MCF 10A (cell line): ENCODE data around the gene ORAI3. TPM values are rescaled to one million over a fixed set of nuclear protein-coding genes. Genes with fewer than 3 reads are reported as not detected.

Source experiments
- BruUV-seq: library from RNA; stranded (reverse); fragments of 400-500 nt; replicated peaks from 2 replicates; lab custom pipeline; 2021; lab: Mats Ljungman, UMichigan
- CTCF ChIA-PET: fragments of 300-600 bp; sonication (Branson Sonifier 250); formaldehyde crosslinking; extraction: SDS; loops from one replicate; lab custom pipeline; 2021; ENCODE audit warnings: antibody characterized with exemption, inconsistent platforms; lab: Yijun Ruan, JAX
- POLR2A ChIA-PET: fragments of 300-600, 350-650 bp; sonication (Branson Sonifier 250); formaldehyde crosslinking; extraction: SDS; loops from one replicate; lab custom pipeline; 2020; ENCODE audit warnings: antibody characterized with exemption, inconsistent platforms; lab: Yijun Ruan, JAX
- DNase-seq: peaks from one replicate; pipeline ENCODE4 v3.0.0-alpha.2; 2018; ENCODE audit not compliant: unreplicated experiment
- H3K27ac Mint-ChIP-seq: one replicate; pipeline ENCODE4 v1.8.0; 2022; ENCODE audit warnings: mild to moderate bottlenecking, low read depth, mixed read lengths; ENCODE audit not compliant: unreplicated experiment
- H3K27me3 Mint-ChIP-seq: one replicate; pipeline ENCODE4 v1.8.0; 2022; ENCODE audit warnings: mixed read lengths; ENCODE audit not compliant: insufficient read depth, unreplicated experiment
- H3K36me3 Mint-ChIP-seq: one replicate; pipeline ENCODE4 v1.8.0; 2022; ENCODE audit warnings: mild to moderate bottlenecking, moderate library complexity, mixed read lengths; ENCODE audit not compliant: insufficient read depth, unreplicated experiment
- H3K4me1 Mint-ChIP-seq: one replicate; pipeline ENCODE4 v1.8.0; 2022; ENCODE audit warnings: mixed read lengths; ENCODE audit not compliant: insufficient read depth, unreplicated experiment
- H3K4me3 Mint-ChIP-seq: one replicate; pipeline ENCODE4 v1.8.0; 2022; ENCODE audit warnings: mild to moderate bottlenecking, moderate library complexity, mixed read lengths; ENCODE audit not compliant: unreplicated experiment
- H3K9me3 Mint-ChIP-seq: one replicate; pipeline ENCODE4 v1.8.0; 2022; ENCODE audit warnings: mixed read lengths; ENCODE audit not compliant: unreplicated experiment
- intact Hi-C: fragments of 100-400 bp; cut with micrococcal nuclease; formaldehyde crosslinking; loops from 2 replicates; pipeline ENCODE4 v1.14.1; 2022
- total RNA-seq: library from RNA; stranded (reverse); gene quantifications from 2 replicates; pipeline ENCODE4 v1.2.3, GENCODE V29; 2022
- TF ChIP-seq, protein P1 (sequence below): fragments of 200-600 bp; IDR thresholded peaks from one replicate; pipeline ENCODE4 v1.8.0; 2022; ENCODE audit warnings: antibody characterized with exemption, mild to moderate bottlenecking; ENCODE audit not compliant: unreplicated experiment

Gene ORAI3
- total RNA-seq, 1 experiment from 2014 or later, result 16.2 TPM

GRCh38 chr16:30986129-30986991 lies 37.5 kb downstream of the ORAI3 start:
- intact Hi-C loops, result loop anchor here (5.0 kb wide), 1 partner anchor 131 kb away; the partner anchor contains the start of gene KAT8
- no TSS peak for BruUV-seq
- Mint-ChIP-seq H3K36me3 (peaks cover 23% of the 10 kb centered on the region), H3K27me3 (no peaks in the 10 kb centered on the region), H3K27ac (no peak overlapping the region), H3K9me3 (no peaks in the 10 kb centered on the region), H3K4me3 (no peak overlapping the region), H3K4me1 (peaks cover 5% of the 10 kb centered on the region)
- POLR2A ChIA-PET, result interaction anchor here (0.7 to 3.4 kb wide), 6 partner anchors 65 to 156 kb away, joined by 3 to 30 read pairs (median 4); partner anchors contain the start of genes KAT8, ZNF646 and ZNF668
- DNase-seq, result no peak
- CTCF ChIA-PET, result interaction anchor here (0.6 to 4.1 kb wide), 48 partner anchors 9 to 887 kb away, joined by 3 to 44 read pairs (median 5); partner anchors contain the start of genes KAT8, VKORC1, ZNF267 and ZNF646
- TF ChIP-seq, protein P1, sequence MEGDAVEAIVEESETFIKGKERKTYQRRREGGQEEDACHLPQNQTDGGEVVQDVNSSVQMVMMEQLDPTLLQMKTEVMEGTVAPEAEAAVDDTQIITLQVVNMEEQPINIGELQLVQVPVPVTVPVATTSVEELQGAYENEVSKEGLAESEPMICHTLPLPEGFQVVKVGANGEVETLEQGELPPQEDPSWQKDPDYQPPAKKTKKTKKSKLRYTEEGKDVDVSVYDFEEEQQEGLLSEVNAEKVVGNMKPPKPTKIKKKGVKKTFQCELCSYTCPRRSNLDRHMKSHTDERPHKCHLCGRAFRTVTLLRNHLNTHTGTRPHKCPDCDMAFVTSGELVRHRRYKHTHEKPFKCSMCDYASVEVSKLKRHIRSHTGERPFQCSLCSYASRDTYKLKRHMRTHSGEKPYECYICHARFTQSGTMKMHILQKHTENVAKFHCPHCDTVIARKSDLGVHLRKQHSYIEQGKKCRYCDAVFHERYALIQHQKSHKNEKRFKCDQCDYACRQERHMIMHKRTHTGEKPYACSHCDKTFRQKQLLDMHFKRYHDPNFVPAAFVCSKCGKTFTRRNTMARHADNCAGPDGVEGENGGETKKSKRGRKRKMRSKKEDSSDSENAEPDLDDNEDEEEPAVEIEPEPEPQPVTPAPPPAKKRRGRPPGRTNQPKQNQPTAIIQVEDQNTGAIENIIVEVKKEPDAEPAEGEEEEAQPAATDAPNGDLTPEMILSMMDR, result no peak

GRCh38 chr16:30987581-30988190 lies 38.8 kb downstream of the ORAI3 start:
- TF ChIP-seq, protein P1, result no peak
- CTCF ChIA-PET, result interaction anchor here (0.6 to 3.5 kb wide), 3 partner anchors 18 to 455 kb away, joined by 3 to 19 read pairs (median 4); partner anchors contain the start of gene ZNF843
- intact Hi-C loops, result loop anchor here (5.0 kb wide), 1 partner anchor 130 kb away; the partner anchor contains the start of gene KAT8
- no peaks in the 10 kb centered on the region for H3K9me3 Mint-ChIP-seq
- POLR2A ChIA-PET, result no interaction called here
- no peak overlapping the region for H3K27ac Mint-ChIP-seq
- no TSS peak for BruUV-seq
- DNase-seq, result no peak
- H3K36me3 Mint-ChIP-seq, result peaks cover 12% of the 10 kb centered on the region
- H3K4me1 Mint-ChIP-seq, result peaks cover 5% of the 10 kb centered on the region
- no peak overlapping the region for H3K4me3 Mint-ChIP-seq
- H3K27me3 Mint-ChIP-seq, result no peaks in the 10 kb centered on the region

DNA sequence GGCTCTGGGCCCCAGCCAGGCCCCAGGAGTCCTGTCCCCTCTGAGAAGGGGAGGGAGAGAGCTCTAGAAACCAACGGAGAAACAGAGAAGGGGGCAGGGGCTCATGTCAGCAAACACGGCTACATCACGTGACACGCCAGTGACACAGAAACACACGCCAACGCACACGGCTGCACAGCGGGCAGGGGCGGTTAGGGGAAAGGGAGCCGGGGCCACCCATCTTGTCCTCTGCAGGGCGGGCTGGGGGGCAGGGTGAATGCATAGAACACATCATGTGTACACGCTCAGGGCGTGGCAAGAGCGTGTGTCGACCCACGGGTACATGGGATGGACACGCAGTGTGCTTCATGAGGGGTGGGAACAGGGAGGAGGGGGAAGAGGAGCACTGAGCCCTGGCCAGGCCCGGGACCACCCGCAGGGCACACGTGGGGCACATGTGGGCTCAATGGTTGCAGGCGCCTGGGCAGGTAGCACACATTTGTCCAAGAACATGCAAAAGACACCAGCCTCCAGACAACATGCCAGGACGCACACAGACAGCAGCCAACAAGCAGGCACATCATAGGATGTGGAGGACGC lies 40.7 kb downstream of the ORAI3 start:
- intact Hi-C loops, result loop anchor here (5.0 kb wide), 1 partner anchor 128 kb away; the partner anchor contains the start of gene KAT8
- TF ChIP-seq, protein P1, result no peak
- Mint-ChIP-seq H3K27me3 (no peaks in the 10 kb centered on the region), H3K4me3 (no peak overlapping the region), H3K36me3 (peaks cover 4% of the 10 kb centered on the region), H3K4me1 (peaks cover 8% of the 10 kb centered on the region), H3K27ac (no peak overlapping the region), H3K9me3 (no peaks in the 10 kb centered on the region)
- no peak for DNase-seq
- BruUV-seq, result no TSS peak
- ChIA-PET POLR2A (no interaction called here), CTCF (interaction anchor here (0.6 to 0.8 kb wide), 2 partner anchors 153 to 452 kb away, joined by 3 to 4 read pairs; no protein-coding TSS in a partner anchor)
